Measurements from ENCODE around the gene MMP3.

Gene MMP3

DNA sequence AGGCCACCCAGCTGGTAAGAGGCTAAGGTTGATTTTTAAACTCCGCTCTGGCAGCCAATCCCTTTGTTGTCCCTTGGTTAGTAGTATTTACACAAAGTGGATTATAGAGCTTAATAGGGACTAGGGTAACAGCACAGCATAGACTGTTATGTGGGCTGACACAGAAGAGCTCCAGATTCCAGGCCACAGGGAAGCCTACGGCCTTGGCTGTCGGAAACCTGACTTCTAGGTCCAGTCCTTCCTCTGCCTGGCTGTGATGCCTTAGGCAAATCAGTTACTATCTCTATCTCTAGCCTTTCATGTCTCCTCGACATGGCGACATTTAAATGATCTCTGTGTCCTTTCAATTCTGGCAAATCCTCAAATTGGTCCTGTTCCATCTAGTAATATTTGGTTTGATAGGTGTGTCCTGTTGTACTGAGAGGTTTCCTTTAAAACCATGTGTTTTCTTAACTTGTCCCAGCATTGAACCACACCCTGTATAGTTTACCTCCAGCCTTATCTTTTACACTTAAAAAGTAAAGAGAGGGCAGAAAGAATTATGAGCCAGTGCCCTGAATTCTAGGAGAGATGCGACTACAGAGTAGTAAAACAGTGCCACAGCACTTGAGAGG, 49.6 kb downstream of the MMP3 start:
- no peaks in the 10 kb centered on the region for H3K4me1 ChIP-seq
- no peaks in the 10 kb centered on the region for H3K36me3 ChIP-seq (replicated peaks)
- H3K9me3 ChIP-seq: no peaks in the 10 kb centered on the region
- peaks cover 4% of the 10 kb centered on the region; the same call in 1 of the 2 replicates for H3K27me3 ChIP-seq (ENCODE audit: low read depth)
- in situ Hi-C loops (cut with MboI; ENCODE audit: low sequenced_read_pairs): no loop called here
- H3K4me3 ChIP-seq: no peak overlapping the region
- no peak for DNase-seq (ENCODE audit: low spot score in 2 of 2)

GRCh38 chr11:102792604-102793003, 50.8 kb downstream of the MMP3 start:
- Histone ChIP-seq H3K36me3 (replicated peaks) (no peaks in the 10 kb centered on the region), H3K27me3 (ENCODE audit: low read depth) (peaks cover 4% of the 10 kb centered on the region; the same call in 1 of the 2 replicates), H3K4me1 (no peaks in the 10 kb centered on the region), H3K9me3 (no peaks in the 10 kb centered on the region), H3K4me3 (no peak overlapping the region)
- in situ Hi-C loops (cut with MboI; ENCODE audit: low sequenced_read_pairs): no loop called here
- no peak for DNase-seq (ENCODE audit: low spot score in 2 of 2)

DNA sequence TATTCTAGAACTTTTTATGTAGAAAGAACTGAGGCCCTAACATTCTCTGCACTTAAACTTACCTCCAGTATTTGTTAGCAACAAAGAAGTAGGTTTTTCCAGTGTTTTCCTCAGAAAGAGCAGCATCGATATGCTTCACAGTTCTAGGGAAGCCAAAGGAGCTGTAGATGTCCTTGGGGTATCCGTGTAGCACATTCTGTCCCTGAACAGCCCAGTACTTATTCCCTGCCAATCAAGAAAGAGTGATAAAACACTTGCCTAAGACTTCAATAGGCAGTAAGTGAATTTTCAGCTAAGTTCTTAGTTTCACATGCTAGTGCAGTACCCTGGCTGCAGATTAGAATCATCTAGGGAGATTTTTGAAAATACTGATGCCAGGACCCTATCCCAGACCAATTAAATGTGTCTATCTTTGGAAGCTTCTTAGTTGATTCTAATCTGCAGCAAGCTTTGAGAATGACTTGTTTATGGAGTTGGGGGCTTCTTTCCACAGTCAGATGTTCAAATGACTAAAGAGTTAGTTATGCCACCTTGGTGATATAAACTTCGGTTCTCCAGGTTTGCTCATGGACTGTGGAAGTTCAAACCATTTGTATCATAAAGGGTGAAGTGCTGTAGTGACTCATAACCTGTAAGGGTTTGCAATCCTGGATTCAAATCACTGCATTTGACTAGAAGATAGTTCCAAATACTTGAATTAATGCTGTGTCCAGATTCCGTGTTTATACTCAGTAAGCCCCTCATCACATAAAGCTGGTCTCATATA, 52.0 kb downstream of the MMP3 start:
- H3K27me3 ChIP-seq (ENCODE audit: low read depth): no peaks in the 10 kb centered on the region
- H3K4me3 ChIP-seq: no peak overlapping the region
- in situ Hi-C loops (cut with MboI; ENCODE audit: low sequenced_read_pairs): no loop called here
- H3K9me3 ChIP-seq: no peaks in the 10 kb centered on the region
- no peaks in the 10 kb centered on the region for H3K36me3 ChIP-seq (replicated peaks)
- DNase-seq (ENCODE audit: low spot score in 2 of 2): no peak
- H3K4me1 ChIP-seq: no peaks in the 10 kb centered on the region

DNA sequence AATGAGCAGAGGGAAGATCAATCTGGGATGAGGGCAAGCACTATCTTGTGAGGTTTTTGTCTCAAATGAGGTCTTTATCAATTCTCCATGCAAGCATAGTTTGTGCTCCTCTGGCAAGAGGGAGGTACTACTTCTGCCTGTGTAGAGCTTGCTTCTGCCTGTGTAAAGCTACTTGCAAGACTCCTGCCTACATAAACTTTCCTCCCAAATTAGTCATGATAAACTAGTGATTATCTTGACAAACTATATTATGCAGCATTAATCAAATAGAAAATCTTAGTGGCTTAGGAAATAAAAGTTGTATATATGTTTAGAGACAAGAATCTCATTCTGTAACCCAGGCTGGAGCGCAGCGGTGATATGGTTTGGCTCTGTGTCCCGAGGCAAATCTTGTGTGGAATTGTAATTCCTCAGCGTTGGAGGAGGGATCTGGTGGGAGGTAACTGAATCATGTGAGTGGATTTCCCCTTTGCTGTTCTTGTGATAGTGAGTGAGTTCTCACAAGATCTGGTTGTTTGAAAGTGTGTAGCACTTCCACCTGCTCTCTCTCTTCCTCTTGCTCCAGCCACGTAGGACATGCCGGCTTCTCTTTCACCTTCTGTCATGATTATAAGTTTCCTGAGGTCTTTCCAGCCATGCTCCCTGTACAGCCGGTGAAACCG, 54.9 kb downstream of the MMP3 start:
- Histone ChIP-seq H3K4me1 (no peaks in the 10 kb centered on the region), H3K36me3 (replicated peaks) (no peaks in the 10 kb centered on the region), H3K4me3 (no peak overlapping the region), H3K9me3 (no peaks in the 10 kb centered on the region), H3K27me3 (ENCODE audit: low read depth) (no peaks in the 10 kb centered on the region)
- in situ Hi-C loops (cut with MboI; ENCODE audit: low sequenced_read_pairs): no loop called here
- DNase-seq (ENCODE audit: low spot score in 2 of 2): no peak

All from HAP-1 (cell line).